Panc1 (cell line): ENCODE results near the gene ZMYND15. TPM values are rescaled to one million over a fixed set of nuclear protein-coding genes. Genes with fewer than 3 reads are reported as not detected.

Source experiments
- ATAC-seq: fragments of 200-7000 bp; cut with Tn5 transposase; 2 replicates; pipeline ENCODE4 v1.9.1; 2020; ENCODE audit warnings: mild to moderate bottlenecking, moderate library complexity
- BruUV-seq: library from RNA; stranded (reverse); fragments of 400-500 nt; replicated peaks from 2 replicates; lab custom pipeline; 2021; lab: Mats Ljungman, UMichigan
- CTCF ChIA-PET: fragments of 300-600 bp; sonication (Branson Sonifier 250); formaldehyde crosslinking; loops from one replicate; lab custom pipeline; 2022; ENCODE audit warnings: antibody characterized with exemption; lab: Charles Lee
- POLR2A ChIA-PET: fragments of 300-600 bp; sonication (Branson Sonifier 250); formaldehyde crosslinking; loops from one replicate; lab custom pipeline; 2022; ENCODE audit warnings: antibody characterized with exemption; lab: Charles Lee
- DNase-seq: peaks from one replicate; pipeline ENCODE4 v3.0.0-alpha.2; 2010; ENCODE audit warnings: low read depth, low spot score
- H3K27ac ChIP-seq: 2 replicates; pipeline ENCODE4 v1.5.1; 2011; ENCODE audit warnings: mild to moderate bottlenecking, low read length, inconsistent platforms
- H3K27me3 ChIP-seq: fragments of 200-500 bp; sonication (Bioruptor generic); 2 replicates; pipeline ENCODE4 v1.6.0; 2014; ENCODE audit warnings: low read length, inconsistent platforms; ENCODE audit not compliant: control insufficient read depth, insufficient read depth
- H3K36me3 ChIP-seq: fragments of 200-500 bp; sonication (Bioruptor generic); 2 replicates; pipeline ENCODE4 v1.5.1; 2014; ENCODE audit warnings: inconsistent platforms, mild to moderate bottlenecking, low read length, moderate library complexity; ENCODE audit not compliant: control insufficient read depth, insufficient read depth
- H3K4me1 ChIP-seq: 2 replicates; pipeline ENCODE4 v1.5.1; 2011; ENCODE audit warnings: inconsistent platforms, mild to moderate bottlenecking, low read length, moderate library complexity; ENCODE audit not compliant: control insufficient read depth, insufficient read depth
- H3K4me3 ChIP-seq, 2 experiments: 2 replicates each; pipeline ENCODE4 v1.5.1; 2011 to 2012; ENCODE audit warnings: low read depth in 2 of 2, low read length in 2 of 2, mild to moderate bottlenecking in 2 of 2, inconsistent platforms in 1 of 2, moderate library complexity in 1 of 2
- H3K9me3 ChIP-seq: fragments of 200-500 bp; sonication (Bioruptor generic); 2 replicates; pipeline ENCODE4 v1.5.1; 2014; ENCODE audit warnings: low read depth, mild to moderate bottlenecking, inconsistent platforms, low read length, moderate library complexity; ENCODE audit not compliant: control insufficient read depth, insufficient read depth
- CTCF ChIP-seq: fragments of 450-650 bp; IDR thresholded peaks from 2 replicates; pipeline ENCODE4 v1.5.1; 2017; ENCODE audit warnings: mild to moderate bottlenecking
- POLR2AphosphoS5 ChIP-seq: IDR thresholded peaks from 2 replicates; pipeline ENCODE4 v1.6.1; 2012; ENCODE audit warnings: mild to moderate bottlenecking, low read depth, low read length, moderate library complexity
- REST ChIP-seq, 2 experiments: IDR thresholded peaks; 2 replicates each; pipeline ENCODE4 v1.6.1; 2011 to 2012; ENCODE audit warnings: low read depth in 2 of 2, control low read depth in 1 of 2, low read length in 1 of 2, mild to moderate bottlenecking in 1 of 2, moderate library complexity in 1 of 2; ENCODE audit not compliant: insufficient read depth in 1 of 2
- SIN3A ChIP-seq: IDR thresholded peaks from 2 replicates; pipeline ENCODE4 v1.6.1; 2012; ENCODE audit warnings: low read depth, mild to moderate bottlenecking, low read length, moderate library complexity, borderline replicate concordance; ENCODE audit not compliant: insufficient read depth
- TCF7L2 ChIP-seq: IDR thresholded peaks from 2 replicates; pipeline ENCODE4 v1.6.1; 2011; ENCODE audit warnings: mild to moderate bottlenecking, low read depth, low read length, inconsistent platforms
- in situ Hi-C: cut with HindIII; loops from 2 replicates; pipeline ENCODE4 v1.10.0; 2016; ENCODE audit warnings: low sequenced_read_pairs, low pct_unique_long_range_greater_than_20kb
- intact Hi-C: fragments of 100-400 bp; cut with micrococcal nuclease; formaldehyde crosslinking; loops from one replicate; pipeline ENCODE4 v1.10.0; 2022; ENCODE audit not compliant: unreplicated experiment
- total RNA-seq: library from RNA; stranded (reverse); gene quantifications from one replicate; pipeline ENCODE4 v1.2.1, GENCODE V29; 2021; ENCODE audit not compliant: unreplicated experiment

ZMYND15 gene
- total RNA-seq, 1 experiment from 2014 or later = 0.28 TPM

GRCh38 chr17:4741544-4741943 lies 1.9 kb downstream of the ZMYND15 start:
- Histone ChIP-seq H3K27me3 (peaks cover 7% of the 10 kb centered on the region; the same call in 1 of the 2 replicates), H3K4me3 (no peak overlapping the region), H3K27ac (no peak overlapping the region), H3K36me3 (no peaks in the 10 kb centered on the region), H3K9me3 (no peaks in the 10 kb centered on the region), H3K4me1 (no peaks in the 10 kb centered on the region)
- ATAC-seq = no peak
- DNase-seq = no peak
- no TSS peak for BruUV-seq
- no peak for TF ChIP-seq SIN3A
- no peak for TF ChIP-seq POLR2AphosphoS5
- no peak for TF ChIP-seq TCF7L2
- no peak for TF ChIP-seq REST (IDR thresholded peaks at IDR 0.05; ENCODE audit: insufficient read depth in 1 of 2, low read depth in 2 of 2, low read length in 1 of 2)
- no peak for TF ChIP-seq CTCF
- ChIA-PET CTCF (no interaction called here), POLR2A (no interaction called here)
- intact Hi-C loops (no loop called here), in situ Hi-C loops (no loop called here)

- H3K27me3 ChIP-seq = peaks cover 7% of the 10 kb centered on the region; the same call in 1 of the 2 replicates
- CTCF ChIA-PET = no interaction called here
- no peak overlapping the region for H3K27ac ChIP-seq
- in situ Hi-C loops = no loop called here
- no peaks in the 10 kb centered on the region for H3K9me3 ChIP-seq
- BruUV-seq = no TSS peak
- no peak for TF ChIP-seq CTCF
- TF ChIP-seq TCF7L2 = no peak
- no peak for TF ChIP-seq POLR2AphosphoS5
- TF ChIP-seq REST (IDR thresholded peaks at IDR 0.05; ENCODE audit: insufficient read depth in 1 of 2, low read depth in 2 of 2, low read length in 1 of 2) = no peak
- TF ChIP-seq SIN3A = no peak
- intact Hi-C loops = no loop called here
- ATAC-seq (no peak), DNase-seq (no peak)
- H3K4me3 ChIP-seq = no peak overlapping the region
- POLR2A ChIA-PET = no interaction called here
- no peaks in the 10 kb centered on the region for H3K4me1 ChIP-seq
- H3K36me3 ChIP-seq = no peaks in the 10 kb centered on the region
Observed at GRCh38 chr17:4742133-4742532, 2.5 kb downstream of the ZMYND15 start.
